SK-N-SH (cell line): Measurements from ENCODE around the gene MBP. TPM values are rescaled to one million over a fixed set of nuclear protein-coding genes. Genes with fewer than 3 reads are reported as not detected.

Source experiments
- CTCF ChIA-PET: fragments of 300-600, 350-600 bp; formaldehyde crosslinking; extraction: SDS; loops from one replicate; lab custom pipeline; 2021; lab: Yijun Ruan, JAX
- POLR2A ChIA-PET: fragments of 350-600 bp; sonication (Branson Sonifier 250); formaldehyde crosslinking; extraction: SDS; loops from one replicate; lab custom pipeline; 2020; ENCODE audit warnings: antibody characterized with exemption, inconsistent platforms; lab: Yijun Ruan, JAX
- DNase-seq: peaks from one replicate; pipeline ENCODE4 v3.0.0; 2012
- H2AFZ ChIP-seq: fragments of 200-600 bp; sonication (generic); 2 replicates; pipeline ENCODE4 v1.8.1; 2016; ENCODE audit warnings: antibody characterized with exemption, mild to moderate bottlenecking, low read depth
- H3F3A ChIP-seq: fragments of 200-600 bp; sonication (generic); replicated peaks from 2 replicates; pipeline ENCODE3; 2016; ENCODE audit warnings: antibody characterized with exemption, mild to moderate bottlenecking; ENCODE audit not compliant: insufficient read depth
- H3K27ac ChIP-seq, 2 experiments: fragments of 200-500 bp in 1 of 2; fragments of 200-600 bp in 1 of 2; sonication (Bioruptor generic) in 1 of 2; sonication (generic), shearing (Covaris generic) in 1 of 2; 2 replicates each; pipeline versions ENCODE4 v1.5.1 to v1.6.1; 2014 to 2016; ENCODE audit warnings: low read depth in 2 of 2, inconsistent platforms in 1 of 2, low read length in 1 of 2, mild to moderate bottlenecking in 1 of 2, mixed read lengths in 1 of 2
- H3K27me3 ChIP-seq: fragments of 200-600 bp; sonication (generic), shearing (Covaris generic); 2 replicates; pipeline ENCODE4 v1.6.1; 2016; ENCODE audit warnings: mixed run types; ENCODE audit not compliant: insufficient read depth
- H3K36me3 ChIP-seq, 2 experiments: fragments of 200-500 bp in 1 of 2; fragments of 200-600 bp in 1 of 2; sonication (Bioruptor generic) in 1 of 2; sonication (generic) in 1 of 2; replicated peaks in 1 of 2; 2 replicates each; pipeline versions ENCODE3 to v1.5.1; 2014 to 2016; ENCODE audit warnings: low read length in 1 of 2, mild to moderate bottlenecking in 1 of 2; ENCODE audit not compliant: insufficient read depth in 2 of 2, control insufficient read depth in 1 of 2
- H3K4me1 ChIP-seq, 2 experiments: fragments of 200-500 bp in 1 of 2; fragments of 200-600 bp in 1 of 2; sonication (Bioruptor generic) in 1 of 2; sonication (generic), shearing (Covaris generic) in 1 of 2; 2 replicates each; pipeline versions ENCODE4 v1.5.1 to v1.6.1; 2014 to 2016; ENCODE audit warnings: low read depth in 1 of 2, low read length in 1 of 2, mixed run types in 1 of 2; ENCODE audit not compliant: insufficient read depth in 2 of 2, control insufficient read depth in 1 of 2
- H3K4me2 ChIP-seq: fragments of 200-600 bp; sonication (generic), shearing (Covaris generic); 2 replicates; pipeline ENCODE4 v1.6.1; 2017; ENCODE audit warnings: mixed run types
- H3K4me3 ChIP-seq, 2 experiments: fragments of 200-500 bp in 1 of 2; fragments of 200-600 bp in 1 of 2; sonication (Bioruptor generic) in 1 of 2; sonication (generic), shearing (Covaris generic) in 1 of 2; 2 replicates each; pipeline versions ENCODE4 v1.5.1 to v1.8.1; 2014 to 2016; ENCODE audit warnings: low read depth in 2 of 2, inconsistent platforms in 1 of 2, low read length in 1 of 2, mild to moderate bottlenecking in 1 of 2, mixed read lengths in 1 of 2, moderate library complexity in 1 of 2
- H3K79me2 ChIP-seq: fragments of 200-600 bp; sonication (generic); 2 replicates; pipeline ENCODE4 v1.8.1; 2017; ENCODE audit warnings: mild to moderate bottlenecking; ENCODE audit not compliant: insufficient read depth
- H3K9ac ChIP-seq: fragments of 200-600 bp; sonication (generic); 2 replicates; pipeline ENCODE4 v1.6.1; 2017; ENCODE audit warnings: mixed run types
- H3K9me2 ChIP-seq: fragments of 200-600 bp; sonication (generic); 2 replicates; pipeline ENCODE4 v1.6.1; 2017; ENCODE audit warnings: mixed run types
- H3K9me3 ChIP-seq: fragments of 200-600 bp; sonication (generic); 2 replicates; pipeline ENCODE4 v1.6.1; 2017; ENCODE audit warnings: mixed run types, mild to moderate bottlenecking, moderate library complexity
- H4K20me1 ChIP-seq: fragments of 200-600 bp; sonication (generic); 2 replicates; pipeline ENCODE4 v1.6.1; 2017; ENCODE audit warnings: mild to moderate bottlenecking, mixed run types; ENCODE audit not compliant: insufficient read depth
- ELF1 ChIP-seq: IDR thresholded peaks from 2 replicates; pipeline ENCODE4 v1.4.0; 2012
- EP300 ChIP-seq, 2 experiments: IDR thresholded peaks; 2 replicates each; pipeline versions ENCODE4 v1.4.0 to v1.6.1; 2012; ENCODE audit warnings: borderline replicate concordance in 1 of 2, low read depth in 1 of 2, low read length in 1 of 2
- EZH2phosphoT487 ChIP-seq: fragments of 200-600 bp; sonication (generic); IDR thresholded peaks from 2 replicates; pipeline ENCODE4 v1.6.1; 2017; ENCODE audit warnings: low read depth, mixed run types, mild to moderate bottlenecking, antibody characterized with exemption, moderate library complexity, borderline replicate concordance
- FOSL2 ChIP-seq: IDR thresholded peaks from 2 replicates; pipeline ENCODE4 v1.4.0; 2012; ENCODE audit warnings: low read depth, mild to moderate bottlenecking, moderate library complexity, borderline replicate concordance
- FOXJ3 ChIP-seq: sonication (generic); formaldehyde crosslinking; IDR thresholded peaks from 2 replicates; pipeline ENCODE4 v1.5.1; 2020; ENCODE audit warnings: mild to moderate bottlenecking, missing genetic modification reagents
- FOXM1 ChIP-seq: IDR thresholded peaks from 2 replicates; pipeline ENCODE4 v1.4.0; 2012; ENCODE audit warnings: low read depth, mild to moderate bottlenecking
- GATA2 ChIP-seq: sonication (generic); formaldehyde crosslinking; IDR thresholded peaks from 2 replicates; pipeline ENCODE4 v1.5.0; 2020; ENCODE audit warnings: mild to moderate bottlenecking, missing genetic modification reagents
- IRF3 ChIP-seq: fragments of 150-350 bp; IDR thresholded peaks from 2 replicates; pipeline ENCODE4 v1.6.1; 2016; ENCODE audit warnings: mild to moderate bottlenecking, low read depth, low read length
- MXI1 ChIP-seq: IDR thresholded peaks from 2 replicates; pipeline ENCODE4 v1.6.1; 2012; ENCODE audit warnings: mild to moderate bottlenecking, low read depth, low read length, improper control_type of control experiment
- NFIC ChIP-seq: IDR thresholded peaks from 2 replicates; pipeline ENCODE4 v1.4.0; 2012; ENCODE audit warnings: borderline replicate concordance
- RAD21 ChIP-seq: IDR thresholded peaks from 2 replicates; pipeline ENCODE4 v1.6.1; 2012; ENCODE audit warnings: mild to moderate bottlenecking, low read length
- RXRA ChIP-seq: IDR thresholded peaks from 2 replicates; pipeline ENCODE4 v1.4.0; 2012; ENCODE audit warnings: low read depth, mild to moderate bottlenecking, borderline replicate concordance
- SMC3 ChIP-seq: IDR thresholded peaks from 2 replicates; pipeline ENCODE4 v1.6.1; 2012; ENCODE audit warnings: low read depth, low read length, improper control_type of control experiment
- TCF12 ChIP-seq: IDR thresholded peaks from 2 replicates; pipeline ENCODE4 v1.4.0; 2012
- TEAD4 ChIP-seq: IDR thresholded peaks from 2 replicates; pipeline ENCODE4 v1.4.0; 2012; ENCODE audit warnings: mild to moderate bottlenecking, borderline replicate concordance; ENCODE audit not compliant: insufficient read depth
- USF2 ChIP-seq: fragments of 150-350 bp; IDR thresholded peaks from 2 replicates; pipeline ENCODE4 v1.6.1; 2017; ENCODE audit warnings: antibody characterized with exemption, low read length, low read depth, borderline replicate concordance
- WGBS: methylation state at CpG from one replicate; pipeline ENCODE4 v1.1.6; 2017; ENCODE audit warnings: low lambda C conversion rate; 5-methylcytosine and 5-hydroxymethylcytosine counted together
- polyA plus RNA-seq, 3 experiments: library from polyadenylated mRNA; depleted of rRNA; stranded (reverse); fragments of >200 nt; gene quantifications; 2 replicates each; pipeline ENCODE4 v1.2.3, GENCODE V29; 2012
- TF ChIP-seq, protein P1 (sequence below): IDR thresholded peaks from 2 replicates; pipeline ENCODE4 v1.4.0; 2012; ENCODE audit warnings: low read depth, borderline replicate concordance
- TF ChIP-seq, protein P2 (sequence below): IDR thresholded peaks from 2 replicates; pipeline ENCODE4 v1.4.0; 2012; ENCODE audit warnings: low read depth
- TF ChIP-seq, protein P3 (sequence below): IDR thresholded peaks from 2 replicates; pipeline ENCODE4 v1.4.0; 2012; ENCODE audit warnings: low read depth, borderline replicate concordance

The MBP gene
- polyA plus RNA-seq, 1 of the 3 experiments (the other 2 are of a cell fraction): 1.6 TPM

GRCh38 chr18:77021075-77021474, 111.5 kb downstream of the MBP start:
- Histone ChIP-seq H4K20me1 (no peaks in the 10 kb centered on the region), H3K36me3 (no peaks in the 10 kb centered on the region), H3K79me2 (no peaks in the 10 kb centered on the region), H3K9ac (no peak overlapping the region), H3F3A (no peaks in the 10 kb centered on the region), H3K27ac (no peak overlapping the region)
- DNase-seq: no peak
- TF ChIP-seq IRF3 (no peak), EP300 (IDR thresholded peaks at IDR 0.05; ENCODE audit: borderline replicate concordance in 1 of 2, low read depth in 1 of 2, low read length in 1 of 2) (no peak), SMC3 (no peak), EZH2phosphoT487 (no peak), RXRA (no peak), TEAD4 (no peak)
- TF ChIP-seq, protein P1, sequence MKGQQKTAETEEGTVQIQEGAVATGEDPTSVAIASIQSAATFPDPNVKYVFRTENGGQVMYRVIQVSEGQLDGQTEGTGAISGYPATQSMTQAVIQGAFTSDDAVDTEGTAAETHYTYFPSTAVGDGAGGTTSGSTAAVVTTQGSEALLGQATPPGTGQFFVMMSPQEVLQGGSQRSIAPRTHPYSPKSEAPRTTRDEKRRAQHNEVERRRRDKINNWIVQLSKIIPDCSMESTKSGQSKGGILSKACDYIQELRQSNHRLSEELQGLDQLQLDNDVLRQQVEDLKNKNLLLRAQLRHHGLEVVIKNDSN: no peak
- TF ChIP-seq, all 33 proteins: peak for 0
- ChIA-PET CTCF (no interaction called here), POLR2A (no interaction called here)
- no peaks in the 10 kb centered on the region for H3K27me3 ChIP-seq
- no peak overlapping the region for H3K4me2 ChIP-seq
- 92% methylated on average over 9 of the region's 9 CpGs for WGBS
- H3K4me1 ChIP-seq: no peaks in the 10 kb centered on the region
- no peaks in the 10 kb centered on the region for H3K9me3 ChIP-seq
- no peak overlapping the region for H3K4me3 ChIP-seq
- no peaks in the 10 kb centered on the region for H3K9me2 ChIP-seq
- H2AFZ ChIP-seq: no peak overlapping the region

GRCh38 chr18:77020561-77020960, 112.0 kb downstream of the MBP start:
- Histone ChIP-seq H3K9me3 (no peaks in the 10 kb centered on the region), H3K4me1 (no peaks in the 10 kb centered on the region), H3K36me3 (no peaks in the 10 kb centered on the region), H3K9ac (no peak overlapping the region), H3K27me3 (no peaks in the 10 kb centered on the region), H4K20me1 (no peaks in the 10 kb centered on the region), H3K79me2 (no peaks in the 10 kb centered on the region), H2AFZ (no peak overlapping the region), H3K4me3 (no peak overlapping the region), H3F3A (no peaks in the 10 kb centered on the region), H3K9me2 (no peaks in the 10 kb centered on the region), H3K27ac (no peak overlapping the region), H3K4me2 (no peak overlapping the region)
- CTCF ChIA-PET: no interaction called here
- TF ChIP-seq, protein P2, sequence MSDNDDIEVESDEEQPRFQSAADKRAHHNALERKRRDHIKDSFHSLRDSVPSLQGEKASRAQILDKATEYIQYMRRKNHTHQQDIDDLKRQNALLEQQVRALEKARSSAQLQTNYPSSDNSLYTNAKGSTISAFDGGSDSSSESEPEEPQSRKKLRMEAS: no peak
- TF ChIP-seq ELF1 (no peak), MXI1 (no peak), FOXJ3 (CRISPR knock-in tag) (no peak), NFIC (no peak), FOSL2 (no peak), TCF12 (no peak), RAD21 (no peak), FOXM1 (no peak), USF2 (no peak), GATA2 (CRISPR knock-in tag) (no peak)
- TF ChIP-seq, protein P3, sequence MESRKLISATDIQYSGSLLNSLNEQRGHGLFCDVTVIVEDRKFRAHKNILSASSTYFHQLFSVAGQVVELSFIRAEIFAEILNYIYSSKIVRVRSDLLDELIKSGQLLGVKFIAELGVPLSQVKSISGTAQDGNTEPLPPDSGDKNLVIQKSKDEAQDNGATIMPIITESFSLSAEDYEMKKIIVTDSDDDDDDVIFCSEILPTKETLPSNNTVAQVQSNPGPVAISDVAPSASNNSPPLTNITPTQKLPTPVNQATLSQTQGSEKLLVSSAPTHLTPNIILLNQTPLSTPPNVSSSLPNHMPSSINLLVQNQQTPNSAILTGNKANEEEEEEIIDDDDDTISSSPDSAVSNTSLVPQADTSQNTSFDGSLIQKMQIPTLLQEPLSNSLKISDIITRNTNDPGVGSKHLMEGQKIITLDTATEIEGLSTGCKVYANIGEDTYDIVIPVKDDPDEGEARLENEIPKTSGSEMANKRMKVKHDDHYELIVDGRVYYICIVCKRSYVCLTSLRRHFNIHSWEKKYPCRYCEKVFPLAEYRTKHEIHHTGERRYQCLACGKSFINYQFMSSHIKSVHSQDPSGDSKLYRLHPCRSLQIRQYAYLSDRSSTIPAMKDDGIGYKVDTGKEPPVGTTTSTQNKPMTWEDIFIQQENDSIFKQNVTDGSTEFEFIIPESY: no peak
- TF ChIP-seq, protein P1: no peak
- POLR2A ChIA-PET: no interaction called here
- no peak for DNase-seq
- 63% methylated on average over 7 of the region's 11 CpGs for WGBS
